Activated naive CD4-positive, alpha-beta T cell treated with anti-CD3 and anti-CD28 coated beads for 36 hours (primary cell): ENCODE results near the gene PABPN1. TPM values are rescaled to one million over a fixed set of nuclear protein-coding genes. Genes with fewer than 3 reads are reported as not detected.
"Not testable (repeated sequence)": the region's sequence is repeated elsewhere in the genome, so short reads cannot be mapped to it uniquely, and the experiment has no call there.

ENCODE experiments used
- CTCF ChIA-PET: fragments of 350-600 bp; sonication (Branson Sonifier 250); formaldehyde crosslinking; loops from one replicate; lab custom pipeline; 2021; ENCODE audit warnings: antibody characterized with exemption; lab: Charles Lee
- DNase-seq: peaks from one replicate; pipeline ENCODE4 v3.0.0-alpha.2; 2020
- H3K27ac Mint-ChIP-seq: one replicate; pipeline ENCODE4 v1.8.0; 2021; ENCODE audit warnings: mild to moderate bottlenecking, mixed read lengths
- H3K27me3 Mint-ChIP-seq: one replicate; pipeline ENCODE4 v1.8.0; 2021; ENCODE audit warnings: low read depth, mixed read lengths
- H3K36me3 Mint-ChIP-seq: one replicate; pipeline ENCODE4 v1.8.0; 2021; ENCODE audit warnings: low read depth, mixed read lengths
- H3K4me1 Mint-ChIP-seq: one replicate; pipeline ENCODE4 v1.8.0; 2021; ENCODE audit warnings: low read depth, mixed read lengths
- H3K4me3 Mint-ChIP-seq: one replicate; pipeline ENCODE4 v1.8.0; 2021; ENCODE audit warnings: mild to moderate bottlenecking, moderate library complexity, mixed read lengths
- H3K9me3 Mint-ChIP-seq: one replicate; pipeline ENCODE4 v1.8.0; 2021; ENCODE audit warnings: mixed read lengths
- intact Hi-C: fragments of 100-400 bp; cut with micrococcal nuclease; formaldehyde crosslinking; loops from one replicate; pipeline ENCODE4 v1.15.1; 2023
- total RNA-seq, 2 experiments: library from RNA; stranded (reverse); gene quantifications; one replicate each; pipeline ENCODE4 v1.2.3, GENCODE V29; 2021

The PABPN1 gene
- total RNA-seq, 2 experiments from 2014 or later = 194 to 204 TPM

- Mint-ChIP-seq H3K36me3 (peaks cover 35% of the 10 kb centered on the region), H3K4me3 (peak overlapping the region; percentile 83), H3K27ac (peak overlapping the region; percentile 88), H3K4me1 (peaks cover 18% of the 10 kb centered on the region), H3K9me3 (no peaks in the 10 kb centered on the region), H3K27me3 (no peaks in the 10 kb centered on the region)
- intact Hi-C loops = loop anchor here (1.0 kb wide), 1 partner anchor 29 kb away; the partner anchor contains the start of gene SLC22A17
- no peak for DNase-seq
- CTCF ChIA-PET = interaction anchor here (1.0 to 4.9 kb wide), 10 partner anchors 16 to 254 kb away, joined by 3 to 66 read pairs (median 7); partner anchors contain the start of genes BCL2L2 and PPP1R3E
Observed at GRCh38 chr14:23322568-23323517, 1.6 kb downstream of the PABPN1 start.

GRCh38 chr14:23323838-23324454 is 2.7 kb downstream of the PABPN1 start:
- peaks cover 35% of the 10 kb centered on the region for H3K36me3 Mint-ChIP-seq
- H3K4me1 Mint-ChIP-seq = peaks cover 20% of the 10 kb centered on the region
- no peaks in the 10 kb centered on the region for H3K9me3 Mint-ChIP-seq
- no peaks in the 10 kb centered on the region for H3K27me3 Mint-ChIP-seq
- H3K27ac Mint-ChIP-seq = no peak overlapping the region
- H3K4me3 Mint-ChIP-seq = peak overlapping the region; percentile 6
- CTCF ChIA-PET = interaction anchor here (0.8 to 4.5 kb wide), 3 partner anchors 29 to 144 kb away, joined by 3 to 30 read pairs (median 3); partner anchors contain the start of gene SLC22A17
- no peak for DNase-seq
- intact Hi-C loops = no loop called here

- Mint-ChIP-seq H3K4me3 (peak overlapping the region; percentile 6), H3K27me3 (no peaks in the 10 kb centered on the region), H3K36me3 (peaks cover 35% of the 10 kb centered on the region), H3K27ac (no peak overlapping the region), H3K9me3 (no peaks in the 10 kb centered on the region), H3K4me1 (peaks cover 20% of the 10 kb centered on the region)
- intact Hi-C loops = no loop called here
- CTCF ChIA-PET = interaction anchor here (0.8 to 4.5 kb wide), 3 partner anchors 28 to 144 kb away, joined by 3 to 30 read pairs (median 3); partner anchors contain the start of gene SLC22A17
- DNase-seq = no peak
Observed at GRCh38 chr14:23324455-23324846, 3.2 kb downstream of the PABPN1 start.

- CTCF ChIA-PET = interaction anchor here (0.6 to 4.5 kb wide), 5 partner anchors 22 to 143 kb away, joined by 3 to 30 read pairs (median 3); partner anchors contain the start of genes PPP1R3E and SLC22A17
- H3K9me3 Mint-ChIP-seq = no peaks in the 10 kb centered on the region
- H3K4me3 Mint-ChIP-seq = no peak overlapping the region
- peaks cover 35% of the 10 kb centered on the region for H3K36me3 Mint-ChIP-seq
- no peaks in the 10 kb centered on the region for H3K27me3 Mint-ChIP-seq
- intact Hi-C loops = no loop called here
- DNase-seq = no peak
- no peak overlapping the region for H3K27ac Mint-ChIP-seq
- H3K4me1 Mint-ChIP-seq = peaks cover 15% of the 10 kb centered on the region
Observed at GRCh38 chr14:23324993-23325392, 3.7 kb downstream of the PABPN1 start.

GRCh38 chr14:23325746-23326145 is 4.5 kb downstream of the PABPN1 start:
- H3K36me3 Mint-ChIP-seq = peaks cover 35% of the 10 kb centered on the region
- DNase-seq, H3K4me3 Mint-ChIP-seq, intact Hi-C loops, H3K27ac Mint-ChIP-seq, H3K27me3 Mint-ChIP-seq, H3K9me3 Mint-ChIP-seq: not testable (repeated sequence)
- CTCF ChIA-PET = interaction anchor here (0.7 to 5.9 kb wide), 10 partner anchors 10 to 237 kb away, joined by 3 to 76 read pairs (median 4); partner anchors contain the start of gene CMTM5
- peaks cover 14% of the 10 kb centered on the region for H3K4me1 Mint-ChIP-seq

- Mint-ChIP-seq H3K27me3 (no peaks in the 10 kb centered on the region), H3K9me3 (no peaks in the 10 kb centered on the region), H3K4me1 (peaks cover 14% of the 10 kb centered on the region), H3K36me3 (peaks cover 35% of the 10 kb centered on the region), H3K4me3 (no peak overlapping the region), H3K27ac (no peak overlapping the region)
- CTCF ChIA-PET = interaction anchor here (0.6 to 5.9 kb wide), 27 partner anchors 8 to 250 kb away, joined by 3 to 76 read pairs (median 4); partner anchors contain the start of genes CMTM5 and PPP1R3E
- no peak for DNase-seq
- intact Hi-C loops = no loop called here
Observed at GRCh38 chr14:23326491-23327332, 5.5 kb downstream of the PABPN1 start.

- Mint-ChIP-seq H3K4me3 (no peak overlapping the region), H3K9me3 (no peaks in the 10 kb centered on the region), H3K4me1 (peaks cover 6% of the 10 kb centered on the region), H3K27me3 (no peaks in the 10 kb centered on the region), H3K36me3 (peaks cover 21% of the 10 kb centered on the region), H3K27ac (no peak overlapping the region)
- DNase-seq = peak; percentile 85
- CTCF ChIA-PET = interaction anchor here (0.6 to 5.9 kb wide), 7 partner anchors 10 to 235 kb away, joined by 3 to 76 read pairs (median 5); partner anchors contain the start of genes CMTM5 and PPP1R3E
- intact Hi-C loops = loop anchor here (1.0 to 2.0 kb wide), 5 partner anchors 25 to 231 kb away; partner anchors contain the start of genes NGDN and SLC22A17
Observed at GRCh38 chr14:23327947-23328744, 6.9 kb downstream of the PABPN1 start.

GRCh38 chr14:23335623-23336022 is 14.4 kb downstream of the PABPN1 start:
- peaks cover 6% of the 10 kb centered on the region for H3K27me3 Mint-ChIP-seq
- DNase-seq = no peak
- H3K27ac Mint-ChIP-seq = no peak overlapping the region
- no peaks in the 10 kb centered on the region for H3K4me1 Mint-ChIP-seq
- CTCF ChIA-PET = interaction anchor here (1.8 kb wide), 1 partner anchor 9 kb away, joined by 5 read pairs; no protein-coding TSS in a partner anchor
- no peak overlapping the region for H3K4me3 Mint-ChIP-seq
- intact Hi-C loops = no loop called here
- H3K36me3 Mint-ChIP-seq = peaks cover 1% of the 10 kb centered on the region
- no peaks in the 10 kb centered on the region for H3K9me3 Mint-ChIP-seq

- intact Hi-C loops = no loop called here
- H3K27ac Mint-ChIP-seq = no peak overlapping the region
- H3K4me3 Mint-ChIP-seq = no peak overlapping the region
- CTCF ChIA-PET = interaction anchor here (0.9 kb wide), 1 partner anchor 41 kb away, joined by 3 read pairs; no protein-coding TSS in a partner anchor
- no peaks in the 10 kb centered on the region for H3K4me1 Mint-ChIP-seq
- H3K36me3 Mint-ChIP-seq = peaks cover 1% of the 10 kb centered on the region
- H3K9me3 Mint-ChIP-seq = no peaks in the 10 kb centered on the region
- DNase-seq = no peak
- H3K27me3 Mint-ChIP-seq = peaks cover 5% of the 10 kb centered on the region
Observed at GRCh38 chr14:23339506-23340268, 18.4 kb downstream of the PABPN1 start.

GRCh38 chr14:23344481-23344880 is 23.2 kb downstream of the PABPN1 start:
- no peak overlapping the region for H3K27ac Mint-ChIP-seq
- intact Hi-C loops = no loop called here
- no peaks in the 10 kb centered on the region for H3K4me1 Mint-ChIP-seq
- CTCF ChIA-PET = no interaction called here
- peaks cover 1% of the 10 kb centered on the region for H3K36me3 Mint-ChIP-seq
- H3K4me3 Mint-ChIP-seq = no peak overlapping the region
- no peak for DNase-seq
- peaks cover 2% of the 10 kb centered on the region for H3K27me3 Mint-ChIP-seq
- no peaks in the 10 kb centered on the region for H3K9me3 Mint-ChIP-seq
